Endodermal cell (in vitro differentiated cells): Measurements from ENCODE around the gene PCSK2. TPM values are rescaled to one million over a fixed set of nuclear protein-coding genes. Genes with fewer than 3 reads are reported as not detected.

Experiments used
- DNase-seq: peaks from one replicate; pipeline ENCODE4 v3.0.0-alpha.2; 2017
- H3K27ac ChIP-seq: 2 replicates; pipeline ENCODE4 v1.5.1; 2013; ENCODE audit warnings: mild to moderate bottlenecking, low read depth, low read length, moderate library complexity
- H3K27me3 ChIP-seq: 2 replicates; pipeline ENCODE4 v1.6.1; 2013; ENCODE audit warnings: mild to moderate bottlenecking, low read length, moderate library complexity; ENCODE audit not compliant: insufficient read depth, control insufficient read depth, poor library complexity, severe bottlenecking
- H3K36me3 ChIP-seq: 2 replicates; pipeline ENCODE4 v1.7.0; 2013; ENCODE audit warnings: mild to moderate bottlenecking, low read length, moderate library complexity; ENCODE audit not compliant: control insufficient read depth, insufficient read depth
- H3K4me1 ChIP-seq: one replicate; pipeline ENCODE4 v1.7.0; 2013; ENCODE audit warnings: low read length; ENCODE audit not compliant: control insufficient read depth, insufficient read depth
- H3K4me3 ChIP-seq: 2 replicates; pipeline ENCODE4 v1.5.1; 2013; ENCODE audit warnings: mild to moderate bottlenecking, low read length, moderate library complexity
- H3K9ac ChIP-seq: 2 replicates; pipeline ENCODE4 v1.6.1; 2013; ENCODE audit warnings: mild to moderate bottlenecking, low read length, moderate library complexity; ENCODE audit not compliant: poor library complexity, severe bottlenecking; ENCODE audit errors: extremely low read depth
- H3K9me3 ChIP-seq: 2 replicates; pipeline ENCODE4 v1.6.1; 2013; ENCODE audit warnings: mild to moderate bottlenecking, low read length, moderate library complexity; ENCODE audit not compliant: control insufficient read depth
- H3K27ac Mint-ChIP-seq: 2 replicates; pipeline ENCODE4 v1.8.0; 2020; ENCODE audit warnings: mixed read lengths
- H3K27me3 Mint-ChIP-seq: 2 replicates; pipeline ENCODE4 v1.8.0; 2021; ENCODE audit warnings: mild to moderate bottlenecking, mixed read lengths; ENCODE audit not compliant: insufficient read depth
- H3K36me3 Mint-ChIP-seq: 2 replicates; pipeline ENCODE4 v1.8.0; 2020; ENCODE audit warnings: low read depth, mixed read lengths
- H3K4me1 Mint-ChIP-seq: 2 replicates; pipeline ENCODE4 v1.8.0; 2020; ENCODE audit warnings: mixed read lengths
- H3K4me3 Mint-ChIP-seq: 2 replicates; pipeline ENCODE4 v1.8.0; 2020; ENCODE audit warnings: mild to moderate bottlenecking, moderate library complexity, mixed read lengths
- H3K9me3 Mint-ChIP-seq: 2 replicates; pipeline ENCODE4 v1.8.0; 2020; ENCODE audit warnings: mild to moderate bottlenecking, mixed read lengths
- CTCF ChIP-seq: fragments of 200-600 bp; sonication (generic); conservative IDR thresholded peaks from 2 replicates; pipeline ENCODE4 v1.5.0; 2021; ENCODE audit warnings: antibody characterized with exemption, mild to moderate bottlenecking
- WGBS, 2 experiments: methylation state at CpG; one replicate each; pipeline versions ENCODE4 v1.1.5 to v1.1.7; 2013; ENCODE audit warnings: missing lambda C conversion rate in 2 of 2, mixed read lengths in 1 of 2; ENCODE audit not compliant: insufficient coverage in 1 of 2, insufficient read length in 1 of 2; 5-methylcytosine and 5-hydroxymethylcytosine counted together
- total RNA-seq, 2 donors: library from RNA; stranded (reverse); fragmentation: NEBNext Ultra II Directional in 1 of 2; extraction: Animal tissue kit (Norgen Biotek cat#: 25700) in 1 of 2; gene quantifications; 2 replicates in 1 of 2; 3 replicates in 1 of 2; pipeline ENCODE4 v1.2.1, GENCODE V29; 2021

The PCSK2 gene
- total RNA-seq, 2 donors from 2014 or later: 3.0 to 4.8 TPM

GRCh38 chr20:17488916-17489600 is 262.2 kb downstream of the PCSK2 start:
- no peak overlapping the region for H3K27ac Mint-ChIP-seq

GRCh38 chr20:17490501-17490900 is 263.7 kb downstream of the PCSK2 start:
- Mint-ChIP-seq H3K4me3 (no peak overlapping the region), H3K36me3 (peaks cover 18% of the 10 kb centered on the region), H3K27ac (no peak overlapping the region), H3K9me3 (peaks cover 3% of the 10 kb centered on the region), H3K4me1 (no peaks in the 10 kb centered on the region), H3K27me3 (no peaks in the 10 kb centered on the region)
- no peak overlapping the region for H3K9ac ChIP-seq
- H3K36me3 ChIP-seq: no peaks in the 10 kb centered on the region
- no peak for DNase-seq
- 92 to 100% methylated on average over 2 to 7 of the region's 7 CpGs for WGBS, 2 experiments
- no peaks in the 10 kb centered on the region for H3K27me3 ChIP-seq
- no peak overlapping the region for H3K27ac ChIP-seq
- no peaks in the 10 kb centered on the region for H3K9me3 ChIP-seq
- H3K4me1 ChIP-seq: no peaks in the 10 kb centered on the region
- no peak overlapping the region for H3K4me3 ChIP-seq
- TF ChIP-seq CTCF: no peak

More at GRCh38 chr20:17488916-17489600, 262.2 kb downstream of the PCSK2 start:
- H3K9me3 ChIP-seq: no peaks in the 10 kb centered on the region
- H3K27ac ChIP-seq: no peak overlapping the region
- H3K36me3 Mint-ChIP-seq: peaks cover 12% of the 10 kb centered on the region
- H3K27me3 ChIP-seq: no peaks in the 10 kb centered on the region
- peaks cover 3% of the 10 kb centered on the region for H3K9me3 Mint-ChIP-seq
- no peaks in the 10 kb centered on the region for H3K27me3 Mint-ChIP-seq
- WGBS, 2 experiments: 94 to 95% methylated on average over 3 to 8 of the region's 9 CpGs
- DNase-seq: peak; percentile 36
- no peaks in the 10 kb centered on the region for H3K4me1 ChIP-seq
- H3K36me3 ChIP-seq: no peaks in the 10 kb centered on the region
- no peaks in the 10 kb centered on the region for H3K4me1 Mint-ChIP-seq
- no peak overlapping the region for H3K4me3 Mint-ChIP-seq
- TF ChIP-seq CTCF: no peak
- no peak overlapping the region for H3K9ac ChIP-seq
- H3K4me3 ChIP-seq: no peak overlapping the region

GRCh38 chr20:17491041-17491440 is 264.2 kb downstream of the PCSK2 start:
- Mint-ChIP-seq H3K4me1 (no peaks in the 10 kb centered on the region), H3K27ac (no peak overlapping the region), H3K9me3 (peaks cover 3% of the 10 kb centered on the region), H3K4me3 (no peak overlapping the region), H3K27me3 (no peaks in the 10 kb centered on the region), H3K36me3 (peaks cover 18% of the 10 kb centered on the region)
- TF ChIP-seq CTCF: no peak
- no peak overlapping the region for H3K27ac ChIP-seq
- no peak overlapping the region for H3K4me3 ChIP-seq
- no peaks in the 10 kb centered on the region for H3K4me1 ChIP-seq
- no peak overlapping the region for H3K9ac ChIP-seq
- no peaks in the 10 kb centered on the region for H3K36me3 ChIP-seq
- WGBS, 2 experiments: 86 to 100% methylated on average over 3 to 11 of the region's 11 CpGs
- H3K9me3 ChIP-seq: no peaks in the 10 kb centered on the region
- DNase-seq: no peak
- no peaks in the 10 kb centered on the region for H3K27me3 ChIP-seq
